GM18526 (cell line): ENCODE measurements around the gene TCEAL2.
"Not testable (repeated sequence)": the region's sequence is repeated elsewhere in the genome, so short reads cannot be mapped to it uniquely, and the experiment has no call there.

Experiments used
- POLR2A ChIP-seq: IDR thresholded peaks from 3 replicates; pipeline ENCODE4 v1.6.1; 2011; ENCODE audit not compliant: insufficient read length; ENCODE audit errors: extremely low read depth

The TCEAL2 gene

GRCh38 chrX:102125436-102125835, at the start of gene TCEAL2:
TSS of gene TCEAL2 (plus strand) at chrX:102125679. CDS start at chrX:102126831, 1,152 bp downstream.
- not testable (repeated sequence) for TF ChIP-seq POLR2A

- no peak for TF ChIP-seq POLR2A
Observed at GRCh38 chrX:102077426-102077825, 48.1 kb upstream of the TCEAL2 start.

GRCh38 chrX:102085706-102086105, 39.8 kb upstream of the TCEAL2 start:
- TF ChIP-seq POLR2A: no peak

DNA sequence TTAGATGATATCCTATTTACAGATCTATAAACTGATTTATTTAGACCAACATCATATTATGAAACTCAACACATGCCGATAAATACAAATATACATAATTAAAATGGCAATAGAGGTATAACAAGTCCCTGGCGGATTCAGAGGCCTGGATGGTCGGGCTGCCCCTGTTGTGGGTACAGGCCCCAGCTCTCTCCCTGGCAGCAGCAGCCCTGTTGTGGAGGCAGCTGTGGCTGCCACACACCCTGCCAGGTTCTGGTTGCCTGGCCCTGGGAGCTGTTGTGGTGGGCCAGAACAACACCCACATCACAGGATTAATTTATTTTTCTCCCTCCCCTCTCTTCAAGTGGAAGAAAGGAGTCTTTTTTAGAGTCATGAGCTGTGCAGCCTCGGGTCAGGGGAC, 12.1 kb upstream of the TCEAL2 start:
- TF ChIP-seq POLR2A: no peak

DNA sequence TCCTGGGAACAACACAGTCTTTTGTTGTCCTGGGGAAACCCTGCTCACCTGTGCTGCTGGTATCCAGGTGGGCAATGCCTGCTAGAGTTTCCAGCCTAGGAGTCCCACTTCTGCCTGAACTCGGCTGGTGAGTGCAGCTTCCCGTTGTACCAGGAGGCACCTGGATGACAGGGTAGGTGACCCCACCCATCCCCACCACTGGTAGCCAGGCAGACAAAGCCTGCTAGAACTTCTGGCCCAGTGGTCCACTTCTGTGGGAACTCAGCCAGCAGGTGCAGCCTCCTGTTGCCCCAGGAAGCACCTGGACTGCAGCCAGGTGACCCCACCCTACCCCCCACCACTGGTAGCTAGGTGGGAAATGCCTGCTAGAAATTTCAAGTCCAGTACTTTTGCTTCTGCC, 9.7 kb upstream of the TCEAL2 start:
- TF ChIP-seq POLR2A: no peak

DNA sequence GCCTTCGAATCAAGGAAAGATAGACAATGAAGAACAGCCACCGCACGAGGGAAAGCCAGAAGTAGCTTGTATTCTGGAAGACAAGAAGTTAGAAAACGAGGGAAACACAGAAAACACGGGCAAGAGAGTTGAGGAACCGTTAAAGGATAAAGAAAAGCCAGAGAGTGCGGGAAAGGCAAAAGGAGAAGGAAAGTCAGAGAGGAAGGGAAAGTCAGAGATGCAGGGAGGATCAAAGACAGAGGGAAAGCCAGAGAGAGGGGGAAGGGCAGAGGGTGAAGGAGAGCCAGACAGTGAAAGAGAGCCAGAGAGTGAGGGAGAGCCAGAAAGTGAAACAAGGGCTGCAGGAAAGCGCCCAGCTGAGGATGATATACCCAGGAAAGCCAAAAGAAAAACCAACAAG, 1.4 kb downstream of the TCEAL2 start:
- no peak for TF ChIP-seq POLR2A

DNA sequence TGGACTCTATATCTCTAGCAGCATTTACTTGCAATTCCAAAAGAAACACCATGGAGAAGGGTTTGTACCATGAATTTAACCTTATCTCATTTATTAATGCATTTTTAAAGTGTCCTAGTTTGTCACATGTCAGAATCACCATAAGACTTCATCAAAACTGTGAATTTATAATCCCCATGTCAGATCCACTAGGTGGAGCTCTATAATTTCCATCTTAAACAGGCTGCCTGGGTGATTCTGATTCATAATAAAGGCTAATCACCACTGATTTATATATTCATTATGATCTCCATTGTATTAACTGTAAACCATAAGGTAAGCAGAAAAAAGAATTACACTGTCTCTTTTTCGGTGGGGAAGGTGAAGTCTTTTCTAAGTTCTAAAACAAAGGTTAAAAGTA, 4.0 kb downstream of the TCEAL2 start:
- no peak for TF ChIP-seq POLR2A

GRCh38 chrX:102138064-102138463, 12.6 kb downstream of the TCEAL2 start:
- TF ChIP-seq POLR2A: no peak

DNA sequence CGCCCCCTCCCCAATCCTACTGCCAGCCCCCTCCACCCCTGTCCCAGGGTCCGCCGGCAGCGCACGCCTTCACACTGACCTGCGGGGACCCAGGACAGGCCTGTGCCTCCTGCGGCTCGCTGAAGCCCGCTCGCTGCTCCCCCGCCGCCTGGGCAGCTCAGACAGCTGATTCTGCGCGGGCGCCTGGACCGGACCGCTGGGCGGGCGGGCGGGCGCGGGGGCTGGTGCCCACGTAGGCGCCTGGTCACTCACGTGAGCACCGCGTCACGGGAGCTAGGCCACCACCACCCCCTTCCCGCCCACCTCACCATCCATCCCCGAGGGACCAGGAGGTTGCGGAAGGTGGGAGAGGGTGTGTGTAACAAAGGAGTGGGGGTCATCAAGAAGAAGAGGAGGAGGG, 16.8 kb downstream of the TCEAL2 start, which contains the start of gene TCEAL6:
Gene TCEAL6 (minus strand): TSS at position 208 of the 400 bp plus-strand sequence.
- not testable (repeated sequence) for TF ChIP-seq POLR2A

DNA sequence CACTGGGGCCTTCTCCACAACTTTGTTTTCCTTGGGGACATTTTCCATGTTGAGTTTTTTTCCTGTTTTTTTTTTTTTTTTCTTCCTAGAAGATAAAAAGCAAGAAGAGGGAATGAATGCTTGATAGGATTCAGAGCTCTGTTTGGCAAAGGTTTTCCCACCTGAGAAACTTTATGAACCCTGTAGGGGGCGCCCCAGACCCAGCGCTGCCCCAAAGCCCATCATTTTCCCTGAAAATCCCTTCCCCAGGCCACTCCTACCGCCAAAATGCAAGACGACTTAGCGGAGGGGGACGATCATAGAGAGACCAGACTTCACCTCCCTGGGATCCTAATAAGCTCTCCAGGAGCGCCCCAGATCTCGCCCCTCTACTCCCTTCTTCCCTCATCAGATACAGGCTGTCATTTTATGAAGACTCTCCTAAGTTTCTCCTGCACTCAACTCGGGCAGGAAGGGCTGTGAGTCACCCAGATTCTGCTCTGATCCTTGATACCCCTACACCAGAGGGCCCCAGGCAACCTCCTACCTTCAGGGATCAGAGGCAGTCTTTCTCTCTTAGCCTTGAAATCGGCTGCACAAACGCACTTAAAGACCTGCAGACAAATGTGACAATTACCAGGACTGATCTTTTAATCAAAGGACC, 28.9 kb downstream of the TCEAL2 start:
- TF ChIP-seq POLR2A: no peak

GRCh38 chrX:102154900-102155805, 29.7 kb downstream of the TCEAL2 start:
- TF ChIP-seq POLR2A: no peak

- no peak for TF ChIP-seq POLR2A
Observed at GRCh38 chrX:102155806-102156179, 30.3 kb downstream of the TCEAL2 start, which contains the start of gene BEX5. TSS of gene BEX5 (minus strand) at chrX:102155977. CDS start at chrX:102154265, 1,712 bp downstream.
